Adrenal gland (tissue), 12 donors: Measurements from ENCODE around the gene HSD17B1. TPM values are rescaled to one million over a fixed set of nuclear protein-coding genes. Genes with fewer than 3 reads are reported as not detected.
"Not testable (repeated sequence)": the region's sequence is repeated elsewhere in the genome, so short reads cannot be mapped to it uniquely, and the experiment has no call there.

Source experiments
- DNase-seq, 7 donors: peaks; one replicate each; pipeline ENCODE4 v3.0.0-alpha.2; 2019 to 2020
- H3K27ac ChIP-seq, 5 donors: fragments of 200-600 bp; sonication (generic) in 4 of 5; 1 replicate in 3 of 5; 2 replicates in 2 of 5; pipeline versions ENCODE4 v1.5.1 to v1.8.0; 2016 to 2020; ENCODE audit warnings: mild to moderate bottlenecking in 1 of 5
- H3K27me3 ChIP-seq: fragments of 200-600 bp; 2 replicates; pipeline ENCODE4 v1.8.0; 2021
- H3K36me3 ChIP-seq, 2 donors: fragments of 200-600 bp; replicated peaks in 1 of 2; 1 replicate in 1 of 2; 2 replicates in 1 of 2; pipeline versions ENCODE4 v1.5.1 to v1.8.0; 2018 to 2022
- H3K4me1 ChIP-seq, 2 donors: fragments of 200-600 bp; replicated peaks in 1 of 2; 1 replicate in 1 of 2; 2 replicates in 1 of 2; pipeline versions ENCODE4 v1.5.1 to v1.8.0; 2018 to 2021
- H3K4me3 ChIP-seq, 4 donors: fragments of 200-600 bp; sonication (generic) in 3 of 4; one replicate each; pipeline ENCODE4 v1.5.1; 2016 to 2018
- H3K9me3 ChIP-seq, 3 donors: fragments of 200-600 bp; sonication (generic) in 1 of 3; replicated peaks in 1 of 3; 1 replicate in 2 of 3; 2 replicates in 1 of 3; pipeline versions ENCODE4 v1.5.1 to v1.8.0; 2016 to 2021
- POLR2A ChIP-seq, 2 donors: fragments of 450-650 bp; IDR thresholded peaks; one replicate each; pipeline ENCODE4 v1.6.1; 2017; ENCODE audit warnings: antibody characterized with exemption in 2 of 2, mild to moderate bottlenecking in 2 of 2, moderate library complexity in 1 of 2
- WGBS, 4 donors: extraction: QIAGEN DNeasy Blood & Tissue Kit in 2 of 4; methylation state at CpG; one replicate each; pipeline versions ENCODE4 v1.1.5 to v1.1.7; 2013 to 2017; 5-methylcytosine and 5-hydroxymethylcytosine counted together
- intact Hi-C, 2 donors: fragments of 100-400 bp; cut with DNase I; formaldehyde crosslinking; loops; one replicate each; pipeline versions ENCODE4 v1.14.1 to v1.15.0; 2022 to 2023
- polyA plus RNA-seq, 3 donors: library from polyadenylated mRNA; stranded (reverse); fragments of 200-250 nt in 2 of 3; fragments of 350-450 nt in 1 of 3; fragmentation: Illumina TruSeq in 1 of 3; extraction: RNeasy Lipid Tissue Mini Kit (QIAGEN cat#74804) in 1 of 3; gene quantifications; one replicate each; pipeline ENCODE4 v1.2.3, GENCODE V29; 2013 to 2014
- total RNA-seq, 9 donors: library from RNA; depleted of rRNA in 4 of 9; stranded (reverse); fragments of >200 nt in 4 of 9; fragments of 120-200 nt in 1 of 9; fragmentation: NEBNext Ultra II Directional in 1 of 9; extraction: Animal tissue kit (Norgen Biotek cat#: 25700) in 1 of 9; gene quantifications; one replicate each; pipeline versions ENCODE4 v1.1.0 to v1.2.4, GENCODE V29; 2013 to 2023
- TF ChIP-seq, protein P1 (sequence below), 6 experiments: fragments of 450-650 bp in 4 of 6; fragments of 200-600 bp in 2 of 6; sonication (generic) in 1 of 6; IDR thresholded peaks; 1 replicate in 5 of 6; 2 replicates in 1 of 6; pipeline versions ENCODE4 v1.5.1 to v1.8.0; 2016 to 2021; ENCODE audit warnings: antibody characterized with exemption in 6 of 6, mild to moderate bottlenecking in 2 of 6, moderate library complexity in 1 of 6
- donor health status: healthy with polysubstance abuse.
- donor health status: Bipolar disorder and iron deficiency.
- donor health status: DM: yes; HTN: yes; CAD: no.
- donor health status: DM: no; HTN: no; CAD: no.
- donor health status: DM: no; HTN: no; CAD: no.
- donor health status: DM: yes; HTN: yes; CAD: no.

The HSD17B1 gene
- total and polyA plus RNA-seq, 12 donors: 0.22 to 7.6 (median 2.1) TPM

- no peak overlapping the region for H3K4me3 ChIP-seq
- peaks cover 0 to 49% of the 10 kb centered on the region in 2 donors for H3K36me3 ChIP-seq
- DNase-seq: no peak
- WGBS, 4 donors: 77 to 80% (median 78%) methylated on average over 13 to 17 of the region's 17 CpGs
- H3K4me1 ChIP-seq: peaks cover 6 to 12% of the 10 kb centered on the region in 2 donors
- no peaks in the 10 kb centered on the region for H3K9me3 ChIP-seq
- no peak for TF ChIP-seq POLR2A (IDR thresholded peaks at IDR 0.05)
- TF ChIP-seq, protein P1, sequence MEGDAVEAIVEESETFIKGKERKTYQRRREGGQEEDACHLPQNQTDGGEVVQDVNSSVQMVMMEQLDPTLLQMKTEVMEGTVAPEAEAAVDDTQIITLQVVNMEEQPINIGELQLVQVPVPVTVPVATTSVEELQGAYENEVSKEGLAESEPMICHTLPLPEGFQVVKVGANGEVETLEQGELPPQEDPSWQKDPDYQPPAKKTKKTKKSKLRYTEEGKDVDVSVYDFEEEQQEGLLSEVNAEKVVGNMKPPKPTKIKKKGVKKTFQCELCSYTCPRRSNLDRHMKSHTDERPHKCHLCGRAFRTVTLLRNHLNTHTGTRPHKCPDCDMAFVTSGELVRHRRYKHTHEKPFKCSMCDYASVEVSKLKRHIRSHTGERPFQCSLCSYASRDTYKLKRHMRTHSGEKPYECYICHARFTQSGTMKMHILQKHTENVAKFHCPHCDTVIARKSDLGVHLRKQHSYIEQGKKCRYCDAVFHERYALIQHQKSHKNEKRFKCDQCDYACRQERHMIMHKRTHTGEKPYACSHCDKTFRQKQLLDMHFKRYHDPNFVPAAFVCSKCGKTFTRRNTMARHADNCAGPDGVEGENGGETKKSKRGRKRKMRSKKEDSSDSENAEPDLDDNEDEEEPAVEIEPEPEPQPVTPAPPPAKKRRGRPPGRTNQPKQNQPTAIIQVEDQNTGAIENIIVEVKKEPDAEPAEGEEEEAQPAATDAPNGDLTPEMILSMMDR (IDR thresholded peaks at IDR 0.05): no peak
- H3K27me3 ChIP-seq: no peaks in the 10 kb centered on the region
- intact Hi-C loops: no loop called here
- H3K27ac ChIP-seq: no peak overlapping the region
Observed at GRCh38 chr17:42541041-42541833, 11.5 kb upstream of the HSD17B1 start.

DNA sequence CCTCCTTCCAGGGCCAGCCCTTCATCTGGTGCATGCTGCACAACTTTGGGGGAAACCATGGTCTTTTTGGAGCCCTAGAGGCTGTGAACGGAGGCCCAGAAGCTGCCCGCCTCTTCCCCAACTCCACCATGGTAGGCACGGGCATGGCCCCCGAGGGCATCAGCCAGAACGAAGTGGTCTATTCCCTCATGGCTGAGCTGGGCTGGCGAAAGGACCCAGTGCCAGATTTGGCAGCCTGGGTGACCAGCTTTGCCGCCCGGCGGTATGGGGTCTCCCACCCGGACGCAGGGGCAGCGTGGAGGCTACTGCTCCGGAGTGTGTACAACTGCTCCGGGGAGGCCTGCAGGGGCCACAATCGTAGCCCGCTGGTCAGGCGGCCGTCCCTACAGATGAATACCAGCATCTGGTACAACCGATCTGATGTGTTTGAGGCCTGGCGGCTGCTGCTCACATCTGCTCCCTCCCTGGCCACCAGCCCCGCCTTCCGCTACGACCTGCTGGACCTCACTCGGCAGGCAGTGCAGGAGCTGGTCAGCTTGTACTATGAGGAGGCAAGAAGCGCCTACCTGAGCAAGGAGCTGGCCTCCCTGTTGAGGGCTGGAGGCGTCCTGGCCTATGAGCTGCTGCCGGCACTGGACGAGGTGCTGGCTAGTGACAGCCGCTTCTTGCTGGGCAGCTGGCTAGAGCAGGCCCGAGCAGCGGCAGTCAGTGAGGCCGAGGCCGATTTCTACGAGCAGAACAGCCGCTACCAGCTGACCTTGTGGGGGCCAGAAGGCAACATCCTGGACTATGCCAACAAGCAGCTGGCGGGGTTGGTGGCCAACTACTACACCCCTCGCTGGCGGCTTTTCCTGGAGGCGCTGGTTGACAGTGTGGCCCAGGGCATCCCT lies 9.3 kb upstream of the HSD17B1 start:
- TF ChIP-seq POLR2A (IDR thresholded peaks at IDR 0.05): no peak
- TF ChIP-seq, protein P1 (IDR thresholded peaks at IDR 0.05): no peak
- Histone ChIP-seq H3K9me3 (no peaks in the 10 kb centered on the region), H3K4me1 (peaks cover 5 to 6% of the 10 kb centered on the region in 2 donors), H3K27ac (no peak overlapping the region), H3K27me3 (no peaks in the 10 kb centered on the region), H3K36me3 (peaks cover 0 to 45% of the 10 kb centered on the region in 2 donors), H3K4me3 (no peak overlapping the region)
- DNase-seq: peak in 1 of 7 donors; percentile 25
- intact Hi-C loops: no loop called here
- 93 to 97% (median 94%) methylated on average over 15 to 39 of the region's 39 CpGs for WGBS, 4 donors

- H3K27ac ChIP-seq: no peak overlapping the region
- peaks cover 8 to 10% of the 10 kb centered on the region in 2 donors for H3K4me1 ChIP-seq
- TF ChIP-seq, protein P1 (IDR thresholded peaks at IDR 0.05): no peak
- no peak for TF ChIP-seq POLR2A (IDR thresholded peaks at IDR 0.05)
- WGBS, 4 donors: 55 to 73% (median 68%) methylated on average over 8 of the region's 8 CpGs
- no peaks in the 10 kb centered on the region for H3K9me3 ChIP-seq
- H3K36me3 ChIP-seq: peaks cover 0 to 31% of the 10 kb centered on the region in 2 donors
- H3K27me3 ChIP-seq: no peaks in the 10 kb centered on the region
- H3K4me3 ChIP-seq: no peak overlapping the region
- no peak for DNase-seq
- intact Hi-C loops: no loop called here
Observed at GRCh38 chr17:42544874-42545283, 7.8 kb upstream of the HSD17B1 start.

DNA sequence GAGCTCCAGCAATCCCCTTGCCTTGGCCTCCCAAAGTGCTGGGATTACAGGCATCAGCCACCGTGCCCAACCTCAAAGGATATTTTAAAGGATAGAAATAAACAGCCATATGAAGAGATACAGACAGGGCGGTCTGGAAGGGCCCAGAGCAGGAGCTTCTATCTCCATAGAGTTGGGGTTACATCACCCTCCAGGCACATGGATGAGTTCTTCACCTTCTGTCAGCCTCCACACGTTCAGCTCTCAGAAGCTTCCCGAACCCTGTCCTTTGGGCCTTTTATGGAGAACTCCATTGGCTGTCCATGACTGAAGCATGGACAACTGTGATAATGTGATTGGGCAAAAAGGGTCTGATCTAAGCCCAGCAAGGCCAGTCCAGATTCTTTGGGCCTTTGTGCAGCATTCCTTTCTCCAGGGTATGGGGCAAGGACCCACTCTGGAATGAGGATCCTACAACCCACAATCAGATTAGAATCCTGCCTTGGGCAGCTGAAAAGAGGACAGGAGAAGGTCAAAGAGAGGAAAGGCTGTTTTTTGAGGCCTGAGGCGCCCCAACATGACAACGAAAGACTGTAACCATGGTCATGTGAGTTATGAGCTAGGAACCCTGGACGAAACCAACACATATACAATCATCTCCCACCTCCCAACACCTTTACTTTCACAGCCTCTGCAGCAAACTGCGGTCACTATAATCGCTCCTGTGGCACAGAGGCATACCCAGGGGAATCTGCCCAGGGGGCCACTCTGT lies 6.8 kb upstream of the HSD17B1 start:
- peaks cover 8 to 10% of the 10 kb centered on the region in 2 donors for H3K4me1 ChIP-seq
- DNase-seq, H3K27me3 ChIP-seq, H3K4me3 ChIP-seq, H3K27ac ChIP-seq, intact Hi-C loops, H3K9me3 ChIP-seq: not testable (repeated sequence)
- peaks cover 0 to 28% of the 10 kb centered on the region in 2 donors for H3K36me3 ChIP-seq
- 84 to 89% (median 88%) methylated on average over 8 to 9 of the region's 9 CpGs for WGBS, 4 donors
